ENCODE data around the gene PTPRN2. TPM values are rescaled to one million over a fixed set of nuclear protein-coding genes. Genes with fewer than 3 reads are reported as not detected.

The PTPRN2 gene
- total and polyA plus RNA-seq, 2 donors (not counting 1 experiment from before 2014, with no cell fraction given): 0.54 to 1.2 TPM

GRCh38 chr7:158442260-158442659, 145.4 kb downstream of the PTPRN2 start:
- peaks cover 1% of the 10 kb centered on the region for H3K9me3 ChIP-seq (ENCODE audit: control insufficient read depth, insufficient read depth, low read depth, low read length)
- TF ChIP-seq CTCF (conservative IDR thresholded peaks at IDR 0.05 in 1 of 2, IDR thresholded peaks at IDR 0.05 in 1 of 2; ENCODE audit: low read depth in 1 of 2, low read length in 2 of 2): peak in 1 of 2 donors; percentile 5
- no peak for TF ChIP-seq EZH2 (IDR thresholded peaks at IDR 0.05; ENCODE audit: low read length, missing control alignments)
- no peaks in the 10 kb centered on the region for H4K20me1 ChIP-seq (ENCODE audit: control insufficient read depth, extremely low read depth, insufficient read depth, low read length)

GRCh38 chr7:158439035-158439434, 148.6 kb downstream of the PTPRN2 start:
- H3K27ac ChIP-seq (ENCODE audit: insufficient read depth, low read length): no peak overlapping the region
- H3K9ac ChIP-seq (ENCODE audit: insufficient read depth, low read length): no peak overlapping the region
- H4K20me1 ChIP-seq (ENCODE audit: control insufficient read depth, extremely low read depth, insufficient read depth, low read length): no peaks in the 10 kb centered on the region
- no peak overlapping the region for H2AFZ ChIP-seq (ENCODE audit: low read length)
- no peaks in the 10 kb centered on the region for H3K4me1 ChIP-seq (ENCODE audit: control insufficient read depth, extremely low read depth, insufficient read depth, low read length)
- no peaks in the 10 kb centered on the region for H3K27me3 ChIP-seq (ENCODE audit: control insufficient read depth, insufficient read depth, low read length)
- H3K36me3 ChIP-seq (ENCODE audit: control insufficient read depth, insufficient read depth, low read length): no peaks in the 10 kb centered on the region
- TF ChIP-seq CTCF (conservative IDR thresholded peaks at IDR 0.05 in 1 of 2, IDR thresholded peaks at IDR 0.05 in 1 of 2; ENCODE audit: low read depth in 1 of 2, low read length in 2 of 2): no peak
- no peak for TF ChIP-seq EZH2 (IDR thresholded peaks at IDR 0.05; ENCODE audit: low read length, missing control alignments)
- no peaks in the 10 kb centered on the region for H3K79me2 ChIP-seq (ENCODE audit: control insufficient read depth, insufficient read depth, low read length)
- no peak overlapping the region for H3K4me3 ChIP-seq (replicated peaks in 1 of 4; ENCODE audit: control extremely low read depth in 1 of 4, insufficient read depth in 1 of 4, low read depth in 3 of 4, low read length in 4 of 4)
- no peak overlapping the region for H3K4me2 ChIP-seq (ENCODE audit: extremely low read depth, insufficient read depth, low read length)
- no peak for DNase-seq (ENCODE audit: low read depth in 2 of 2)
- peaks cover 1% of the 10 kb centered on the region for H3K9me3 ChIP-seq (ENCODE audit: control insufficient read depth, insufficient read depth, low read depth, low read length)

More at GRCh38 chr7:158442260-158442659, 145.4 kb downstream of the PTPRN2 start:
- Histone ChIP-seq H2AFZ (ENCODE audit: low read length) (no peak overlapping the region), H3K27me3 (ENCODE audit: control insufficient read depth, insufficient read depth, low read length) (no peaks in the 10 kb centered on the region), H3K36me3 (ENCODE audit: control insufficient read depth, insufficient read depth, low read length) (no peaks in the 10 kb centered on the region), H3K4me1 (ENCODE audit: control insufficient read depth, extremely low read depth, insufficient read depth, low read length) (no peaks in the 10 kb centered on the region), H3K9ac (ENCODE audit: insufficient read depth, low read length) (no peak overlapping the region), H3K4me3 (replicated peaks in 1 of 4; ENCODE audit: control extremely low read depth in 1 of 4, insufficient read depth in 1 of 4, low read depth in 3 of 4, low read length in 4 of 4) (no peak overlapping the region), H3K4me2 (ENCODE audit: extremely low read depth, insufficient read depth, low read length) (no peak overlapping the region), H3K79me2 (ENCODE audit: control insufficient read depth, insufficient read depth, low read length) (no peaks in the 10 kb centered on the region), H3K27ac (ENCODE audit: insufficient read depth, low read length) (no peak overlapping the region)
- no peak for DNase-seq (ENCODE audit: low read depth in 2 of 2)

- H3K4me3 ChIP-seq (replicated peaks in 1 of 4; ENCODE audit: control extremely low read depth in 1 of 4, insufficient read depth in 1 of 4, low read depth in 3 of 4, low read length in 4 of 4): no peak overlapping the region
- no peaks in the 10 kb centered on the region for H3K4me1 ChIP-seq (ENCODE audit: control insufficient read depth, extremely low read depth, insufficient read depth, low read length)
- H4K20me1 ChIP-seq (ENCODE audit: control insufficient read depth, extremely low read depth, insufficient read depth, low read length): no peaks in the 10 kb centered on the region
- H3K9me3 ChIP-seq (ENCODE audit: control insufficient read depth, insufficient read depth, low read depth, low read length): no peaks in the 10 kb centered on the region
- H3K36me3 ChIP-seq (ENCODE audit: control insufficient read depth, insufficient read depth, low read length): no peaks in the 10 kb centered on the region
- no peak overlapping the region for H3K9ac ChIP-seq (ENCODE audit: insufficient read depth, low read length)
- no peak overlapping the region for H2AFZ ChIP-seq (ENCODE audit: low read length)
- no peak overlapping the region for H3K4me2 ChIP-seq (ENCODE audit: extremely low read depth, insufficient read depth, low read length)
- H3K79me2 ChIP-seq (ENCODE audit: control insufficient read depth, insufficient read depth, low read length): no peaks in the 10 kb centered on the region
- DNase-seq (ENCODE audit: low read depth in 2 of 2): peak in 1 of 2 donors; percentile 67
- no peak overlapping the region for H3K27ac ChIP-seq (ENCODE audit: insufficient read depth, low read length)
- TF ChIP-seq EZH2 (IDR thresholded peaks at IDR 0.05; ENCODE audit: low read length, missing control alignments) (no peak), CTCF (conservative IDR thresholded peaks at IDR 0.05 in 1 of 2, IDR thresholded peaks at IDR 0.05 in 1 of 2; ENCODE audit: low read depth in 1 of 2, low read length in 2 of 2) (no peak)
- H3K27me3 ChIP-seq (ENCODE audit: control insufficient read depth, insufficient read depth, low read length): no peaks in the 10 kb centered on the region
These were observed 155.0 kb downstream of the PTPRN2 start for GRCh38 chr7:158432369-158433341.

All from fibroblast of lung (primary cell).